GM19023 (cell line): ENCODE results near the gene CD164L2.

Experiments
- ATAC-seq: cut with Tn5 transposase; IDR thresholded peaks from one replicate; pipeline ENCODE4 v1.9.1; 2021; ENCODE audit warnings: mild to moderate bottlenecking, moderate library complexity; ENCODE audit not compliant: unreplicated experiment

Gene CD164L2

DNA sequence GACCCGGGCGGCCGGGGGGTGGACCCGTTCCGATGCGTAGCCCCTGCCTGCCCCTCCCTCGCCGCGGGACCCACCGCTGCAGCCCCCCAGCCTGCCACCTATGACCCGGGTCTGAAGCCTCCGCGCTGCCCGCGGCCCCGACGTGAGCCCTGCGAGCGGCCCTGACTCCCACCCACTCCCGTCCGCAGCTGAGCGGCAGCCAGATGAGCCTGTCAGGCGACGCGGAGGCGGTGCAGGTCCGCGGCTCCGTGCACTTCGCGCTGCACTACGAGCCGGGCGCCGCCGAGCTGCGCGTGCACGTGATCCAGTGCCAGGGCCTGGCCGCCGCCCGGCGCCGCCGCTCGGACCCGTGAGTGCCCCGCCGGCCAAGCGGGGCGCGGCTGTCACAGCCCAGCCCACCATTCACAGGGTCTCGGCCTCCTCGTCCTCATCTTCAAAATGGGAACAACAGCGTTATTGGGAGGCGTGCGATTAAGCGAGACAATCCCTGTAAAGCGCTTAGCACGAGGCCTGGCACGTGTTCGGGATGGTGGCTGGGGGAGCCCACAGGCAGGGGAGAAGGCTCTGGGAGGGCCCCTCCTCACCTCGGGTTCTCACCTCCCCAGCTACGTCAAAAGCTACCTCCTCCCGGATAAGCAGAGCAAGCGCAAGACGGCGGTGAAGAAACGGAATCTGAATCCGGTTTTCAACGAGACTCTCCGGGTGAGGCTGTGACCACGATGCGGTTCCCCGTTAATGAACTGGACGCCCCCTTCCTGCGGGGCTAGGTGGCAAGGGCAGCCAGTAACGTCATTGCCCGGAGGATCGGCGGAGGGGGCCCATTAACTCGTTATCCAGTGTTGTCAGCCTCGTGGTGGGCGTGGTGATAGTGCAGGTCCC lies 33.1 kb downstream of the CD164L2 start:
- no peak for ATAC-seq

DNA sequence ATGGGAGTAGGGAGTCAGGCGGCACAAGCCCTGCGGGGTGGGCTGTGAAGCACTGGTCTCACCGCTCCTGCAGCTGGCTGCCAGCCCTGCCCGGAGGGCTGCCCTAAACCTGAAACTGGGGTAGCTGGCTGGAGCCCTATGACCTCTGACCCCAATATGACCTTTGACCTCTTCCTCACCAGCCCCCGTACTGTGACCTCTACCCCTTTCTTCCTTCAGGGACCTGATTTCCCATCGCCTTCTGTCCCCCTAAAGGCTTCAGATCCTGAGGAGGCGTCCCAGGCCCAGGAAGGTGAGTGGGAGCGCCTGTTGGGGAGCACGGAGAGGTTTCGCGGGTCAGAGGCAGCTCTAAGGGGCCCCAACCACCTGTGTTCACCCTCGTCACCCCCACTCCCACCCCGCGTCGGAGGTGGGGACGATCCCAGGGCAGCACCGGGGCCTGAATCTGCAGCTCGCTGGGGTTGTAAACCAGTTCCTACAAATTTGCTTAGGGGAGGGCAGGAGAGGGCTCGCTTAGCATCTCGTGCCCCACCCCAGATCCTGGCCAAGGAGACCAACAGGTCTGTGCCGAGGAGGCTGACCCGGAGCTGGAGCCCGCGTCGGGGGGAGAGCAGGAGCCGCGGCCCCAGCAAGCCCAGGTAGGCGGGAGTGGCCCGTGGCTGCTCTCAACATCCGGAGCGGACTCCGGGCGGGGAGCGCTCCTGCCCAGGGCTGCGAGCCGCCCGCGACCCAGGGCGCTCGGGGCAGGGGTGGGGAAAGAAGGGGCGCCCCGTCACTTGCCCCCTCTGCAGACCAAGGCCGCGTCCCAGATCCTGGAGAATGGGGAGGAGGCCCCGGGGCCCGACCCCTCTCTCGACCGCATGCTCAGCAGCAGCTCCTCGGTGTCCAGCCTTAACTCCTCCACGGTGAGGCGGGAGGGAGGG lies 34.0 kb downstream of the CD164L2 start:
- no peak for ATAC-seq

DNA sequence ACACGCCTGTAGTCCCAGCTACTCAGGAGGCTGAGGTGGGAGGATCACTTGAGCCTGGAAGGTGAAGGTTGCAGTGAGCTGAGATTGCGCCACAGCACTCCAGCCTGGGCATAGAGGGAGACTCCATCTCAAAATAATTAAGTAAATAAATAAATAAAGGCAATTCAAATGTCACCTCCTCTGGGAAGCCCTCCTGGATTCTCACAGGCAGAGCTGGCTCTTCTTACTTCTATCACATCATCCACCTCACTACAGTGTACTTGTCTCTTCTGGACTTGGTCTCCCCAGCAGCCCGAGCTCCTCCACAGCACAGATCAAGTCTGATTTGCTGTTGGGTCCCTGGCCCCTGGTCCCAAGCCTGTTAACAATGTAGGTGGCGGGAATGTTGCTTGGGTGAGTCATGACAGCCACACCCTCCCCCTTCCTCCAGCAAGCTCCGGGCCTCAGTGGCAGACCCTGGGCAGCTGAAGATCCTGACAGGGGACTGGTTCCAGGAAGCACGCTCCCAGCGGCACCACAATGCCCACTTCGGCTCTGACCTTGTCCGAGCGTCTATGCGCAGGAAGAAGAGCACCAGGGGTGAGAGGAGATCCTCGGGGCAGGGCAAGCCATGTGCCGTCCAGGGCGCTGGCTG lies 36.0 kb downstream of the CD164L2 start:
- ATAC-seq, result no peak

DNA sequence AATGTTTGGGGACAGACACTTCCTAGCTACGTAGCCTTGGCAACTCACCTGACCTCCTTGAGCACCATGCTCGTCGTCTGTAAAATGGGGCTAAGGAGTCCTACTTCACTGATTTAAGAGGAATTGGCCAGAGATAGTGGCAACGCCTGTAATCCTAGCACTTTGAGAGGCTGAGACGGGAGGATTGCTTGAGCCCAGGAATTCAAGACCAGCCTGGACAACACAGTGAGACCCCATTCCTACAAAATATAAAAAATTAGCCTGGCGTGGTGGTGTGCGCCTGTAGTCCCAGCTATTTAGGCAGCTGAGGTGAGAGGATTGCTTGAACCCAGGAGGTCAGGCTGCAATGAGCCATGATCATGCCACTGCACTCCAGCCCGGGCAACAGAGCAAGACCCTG lies 36.8 kb downstream of the CD164L2 start:
- no peak for ATAC-seq

GRCh38 chr1:27345272-27345671 lies 37.9 kb downstream of the CD164L2 start:
- no peak for ATAC-seq

GRCh38 chr1:27343639-27344025 lies 39.5 kb downstream of the CD164L2 start:
- no peak for ATAC-seq

DNA sequence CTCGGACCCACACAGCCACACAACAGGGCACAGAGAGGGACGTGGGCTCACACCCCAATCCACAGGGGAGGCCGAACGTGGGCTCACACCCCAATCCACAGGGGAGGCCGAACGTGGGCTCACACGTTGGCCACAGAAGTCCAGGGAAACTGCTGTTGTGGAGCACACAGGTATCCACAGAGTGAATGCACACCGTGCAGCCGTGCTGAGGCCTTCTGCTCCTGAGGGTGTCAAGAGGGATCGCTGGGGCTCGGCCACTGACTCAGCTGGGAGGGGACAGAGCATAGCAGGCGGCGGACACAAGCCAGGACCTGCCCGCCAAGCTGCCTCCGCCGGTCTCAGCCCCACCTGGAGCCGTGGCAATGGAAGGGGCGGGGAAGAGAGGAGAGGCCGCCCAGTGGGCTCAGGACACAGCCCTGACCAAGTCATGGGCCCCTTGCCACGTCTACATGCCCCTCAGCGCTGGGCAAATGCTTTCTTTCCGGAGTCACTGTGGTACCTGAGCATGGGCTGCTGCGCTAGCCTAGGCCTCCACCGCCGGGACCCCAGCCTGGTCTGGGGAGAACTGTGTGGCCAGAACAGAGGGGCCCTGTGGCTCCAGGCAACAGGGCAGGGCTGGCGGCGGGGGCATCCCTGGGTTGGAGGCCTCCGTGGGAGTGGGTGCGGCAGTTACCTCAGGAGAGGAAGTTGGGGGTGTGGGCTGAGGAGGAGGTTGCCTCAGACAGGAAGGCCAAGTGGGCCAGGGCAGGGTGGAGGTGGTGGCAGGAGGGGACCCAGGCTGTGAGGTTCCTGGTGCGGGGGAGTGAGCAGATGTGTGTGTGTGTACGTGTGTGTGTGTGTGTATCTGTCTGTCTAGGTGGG lies 40.1 kb downstream of the CD164L2 start:
- no peak for ATAC-seq

DNA sequence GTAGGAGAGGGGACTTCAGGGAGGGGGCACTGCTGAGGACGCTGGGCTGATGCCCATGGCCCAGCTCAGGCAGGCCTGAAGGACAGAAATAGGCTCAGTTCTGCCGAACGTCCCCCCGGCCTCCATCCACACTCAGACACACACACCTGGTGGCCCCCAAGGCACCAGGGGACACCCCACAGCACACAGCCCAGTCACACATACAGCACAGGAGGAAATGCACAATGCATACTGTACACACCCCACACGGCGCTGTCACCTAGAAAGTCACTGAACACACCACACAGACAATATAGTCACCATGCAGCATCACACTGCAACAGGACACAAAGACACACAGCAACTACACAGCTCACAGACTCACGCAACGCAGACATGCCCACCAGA lies 40.7 kb downstream of the CD164L2 start:
- no peak for ATAC-seq

DNA sequence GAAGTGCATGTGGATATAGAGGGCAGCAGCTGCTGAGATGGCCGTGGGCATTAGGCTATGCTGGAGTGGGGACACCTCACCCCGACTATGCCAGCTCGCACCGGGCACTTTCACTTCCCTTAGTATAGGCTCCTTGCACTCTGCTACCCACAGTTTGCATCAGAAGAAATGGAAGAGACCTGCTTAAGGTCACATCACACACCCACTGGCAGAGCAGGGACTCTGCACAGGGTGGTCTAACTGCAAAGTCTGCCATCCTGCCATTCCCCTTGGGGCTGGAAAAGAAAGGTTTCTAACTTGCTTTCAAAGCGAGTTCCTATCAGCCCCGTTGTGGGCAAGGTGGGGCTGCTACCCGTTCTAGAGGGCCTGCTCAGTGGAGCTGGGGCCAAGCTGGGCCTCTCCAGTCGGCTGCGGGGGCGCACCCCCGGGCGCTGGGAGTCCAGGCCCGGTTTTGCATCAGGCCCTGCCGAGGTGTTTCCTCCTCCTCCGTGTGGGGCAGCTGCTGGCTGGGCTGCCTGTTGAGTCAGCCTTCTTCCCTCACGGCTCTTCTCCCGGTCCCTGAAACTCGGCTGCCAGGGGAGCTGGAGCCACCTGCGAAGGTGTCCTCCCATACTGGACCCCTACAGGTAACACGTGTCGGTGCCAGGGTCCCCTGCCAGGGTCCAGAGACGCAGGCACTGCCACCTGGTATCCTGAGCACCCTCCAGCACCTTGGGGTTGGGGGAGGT lies 41.4 kb downstream of the CD164L2 start, which contains the start of gene SYTL1:
SYTL1 (plus strand) TSS at position 498 of the 728 bp plus-strand sequence. CDS start 3,313 bp downstream, outside the sequence.
- ATAC-seq, result peak; percentile 41

GRCh38 chr1:27339213-27339612 lies 43.9 kb downstream of the CD164L2 start:
- ATAC-seq, result no peak

DNA sequence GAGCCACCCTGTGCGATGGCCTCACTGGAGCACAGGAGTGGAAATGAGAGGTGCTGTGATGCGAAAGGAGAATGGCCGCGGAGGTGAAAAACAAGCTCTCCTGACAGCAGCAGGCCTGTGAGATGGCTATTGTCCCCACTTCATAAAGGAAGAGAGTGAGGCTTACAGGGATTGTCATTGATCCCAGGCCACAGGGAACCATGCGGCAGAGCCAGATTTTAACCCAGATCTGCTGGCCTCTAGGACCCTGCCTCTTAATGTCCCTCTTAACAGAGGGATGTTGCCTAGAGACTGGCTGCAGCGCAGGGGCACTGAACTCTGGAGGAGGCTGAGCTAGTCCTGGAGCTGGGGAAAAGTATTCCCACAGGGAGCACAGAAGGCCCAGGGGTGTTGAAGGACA lies 44.4 kb downstream of the CD164L2 start:
- ATAC-seq, result no peak

DNA sequence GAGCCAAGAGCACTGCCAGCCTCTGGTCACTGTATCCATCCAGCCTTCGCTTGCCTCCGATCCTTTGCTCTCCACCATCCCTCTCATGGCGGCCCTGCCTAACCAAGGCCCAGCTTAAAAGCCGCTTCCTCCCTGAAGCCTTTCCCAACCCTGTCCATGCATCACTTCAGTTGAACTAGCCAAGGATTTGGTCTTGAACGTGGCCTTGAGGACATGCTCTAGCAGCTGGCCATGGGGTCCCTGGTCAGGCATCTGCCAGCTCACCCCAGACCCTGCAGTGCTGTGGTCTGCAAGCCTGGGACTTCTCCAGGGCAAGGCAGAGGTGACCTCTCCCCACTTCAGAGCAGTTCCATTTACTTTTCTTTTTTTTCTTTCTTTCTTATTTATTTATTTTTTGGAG lies 46.4 kb downstream of the CD164L2 start:
- no peak for ATAC-seq

DNA sequence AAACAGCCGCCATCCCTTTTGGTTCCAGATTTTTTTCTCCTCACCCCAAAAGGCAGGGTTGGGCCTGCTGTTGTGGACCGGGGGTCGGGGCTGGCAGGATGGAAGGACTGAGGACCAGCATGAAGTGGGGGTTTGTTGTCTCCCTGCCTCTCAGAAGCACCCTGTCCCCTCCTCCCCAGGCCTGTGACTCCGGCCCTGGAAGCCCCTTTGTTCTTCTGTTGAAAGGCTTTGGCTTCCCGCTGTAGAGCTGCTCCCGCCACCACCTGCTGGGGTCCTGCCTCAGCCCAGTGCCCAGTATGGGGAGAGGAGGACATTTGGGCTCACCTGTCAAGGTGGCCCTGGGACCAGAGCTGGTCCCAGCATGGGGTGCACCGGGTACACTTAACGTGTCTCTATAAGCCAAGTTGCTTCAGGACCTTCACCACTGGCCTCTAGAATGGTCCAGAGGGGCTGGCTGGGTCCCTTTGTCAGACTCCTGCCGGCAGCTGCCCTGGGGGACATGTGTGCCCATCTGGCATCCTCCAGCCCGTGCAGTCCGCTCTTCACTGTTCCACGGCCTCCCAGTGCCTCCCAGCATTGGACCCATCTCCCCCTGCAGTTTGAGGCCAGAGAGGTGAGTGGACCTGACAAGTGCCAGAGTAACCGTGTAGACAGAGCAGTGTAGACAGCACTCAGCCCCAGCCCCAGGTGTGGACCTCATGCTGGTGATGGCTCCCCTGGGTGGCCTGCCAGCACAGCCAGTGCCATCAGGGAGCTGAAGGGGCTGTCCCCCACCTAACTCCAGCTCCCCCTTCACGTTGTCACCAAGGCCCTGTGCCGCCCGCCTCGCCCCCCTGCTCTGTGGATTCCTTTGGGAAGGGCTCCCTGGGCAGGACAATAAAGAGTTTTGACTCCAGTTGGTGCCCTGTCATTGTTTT lies 47.4 kb downstream of the CD164L2 start:
- ATAC-seq, result no peak

- no peak for ATAC-seq
Measured at GRCh38 chr1:27333717-27334279, 49.3 kb downstream of the CD164L2 start.

DNA sequence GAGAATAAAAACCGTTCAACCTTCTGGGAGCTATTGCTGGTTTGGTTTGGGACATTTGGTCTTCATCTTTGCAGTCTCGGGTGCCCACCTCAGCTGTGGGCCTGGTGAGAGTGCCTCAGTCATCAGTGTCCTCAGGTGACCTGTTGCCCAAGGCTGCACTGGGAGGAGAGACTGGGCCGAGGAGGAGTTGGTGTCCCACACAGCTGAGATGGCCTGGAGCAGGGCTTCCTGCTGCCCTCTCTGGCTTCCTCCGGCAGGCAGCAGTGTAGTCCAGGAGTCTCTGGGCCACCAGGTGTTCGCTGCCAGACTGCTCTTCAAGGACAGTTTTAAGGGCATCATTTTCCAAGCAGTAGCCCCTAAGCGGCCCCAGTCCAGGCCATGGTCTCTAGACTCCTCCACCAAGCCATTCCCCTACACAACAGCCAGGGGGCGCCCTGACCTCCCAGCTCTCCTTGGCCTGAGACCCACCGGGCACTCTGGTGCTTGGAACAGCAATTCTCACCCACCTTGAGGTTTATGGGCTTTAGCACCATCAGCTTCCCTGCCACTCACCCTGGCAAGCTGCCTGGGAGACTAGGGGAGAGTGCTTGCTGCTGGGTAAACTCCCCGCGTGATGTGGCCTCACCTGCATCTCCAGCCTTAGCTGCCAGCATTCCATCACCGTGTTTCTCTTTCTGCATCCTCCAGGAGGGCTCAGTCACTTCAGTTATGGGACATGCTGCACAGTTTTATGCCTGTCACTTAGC lies 50.4 kb downstream of the CD164L2 start:
- no peak for ATAC-seq

DNA sequence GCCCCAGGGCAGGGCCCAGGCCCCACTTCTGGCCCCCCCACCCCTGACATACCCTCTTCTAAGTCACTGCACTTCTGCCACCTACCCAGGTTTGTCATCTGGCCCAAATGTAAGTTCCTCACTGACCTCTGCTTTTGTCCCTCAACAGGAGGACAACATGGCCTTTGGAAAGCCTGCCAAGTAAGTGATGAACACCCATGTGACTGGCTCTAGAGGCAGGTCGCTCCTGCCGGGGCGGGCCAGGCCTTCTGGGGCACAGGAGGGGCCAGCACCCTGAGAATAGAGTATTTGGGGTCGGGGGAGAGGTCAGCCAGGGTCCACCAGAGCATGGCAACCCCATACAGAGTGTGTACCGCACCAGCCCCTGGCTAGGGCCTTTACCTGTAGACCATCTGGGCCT lies 51.2 kb downstream of the CD164L2 start:
- ATAC-seq, result no peak

- ATAC-seq, result no peak
Measured at GRCh38 chr1:27331426-27331825, 51.7 kb downstream of the CD164L2 start.

DNA sequence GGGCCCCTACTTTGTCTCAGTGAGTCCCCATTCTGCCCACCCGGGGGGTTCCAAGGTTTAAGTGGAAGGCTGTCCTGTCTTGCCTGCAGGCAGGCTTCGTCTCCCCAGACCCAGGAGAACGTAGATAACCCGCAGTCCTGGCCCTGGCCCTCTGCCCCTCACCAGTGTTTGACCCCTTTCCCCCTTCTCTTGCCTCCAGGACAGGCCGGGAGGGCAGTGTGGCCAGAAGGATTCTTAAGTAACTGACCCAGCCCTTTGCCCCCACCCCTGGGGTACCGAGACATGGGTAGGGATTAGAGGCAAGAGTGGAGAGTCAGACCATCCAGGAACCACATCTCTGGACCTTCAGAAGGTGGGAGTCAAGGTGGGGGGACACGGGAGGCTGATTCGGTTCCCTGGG lies 52.3 kb downstream of the CD164L2 start:
- ATAC-seq, result no peak
